Breast epithelium (tissue), 4 donors: ENCODE data around the gene SMAD7. TPM values are rescaled to one million over a fixed set of nuclear protein-coding genes. Genes with fewer than 3 reads are reported as not detected.

Experiments
- DNase-seq, 2 donors: peaks; one replicate each; pipeline ENCODE4 v3.0.0-alpha.2; 2019; ENCODE audit warnings: low spot score in 2 of 2
- H3K27ac ChIP-seq, 2 donors: fragments of 200-600 bp; sonication (generic) in 1 of 2; one replicate each; pipeline ENCODE4 v1.5.1; 2016 to 2019; ENCODE audit warnings: mild to moderate bottlenecking in 1 of 2
- H3K27me3 ChIP-seq, 2 donors: fragments of 200-600 bp; sonication (generic) in 1 of 2; one replicate each; pipeline versions ENCODE4 v1.5.1 to v1.6.0; 2017 to 2019; ENCODE audit warnings: control low read depth in 1 of 2, mild to moderate bottlenecking in 1 of 2
- H3K36me3 ChIP-seq: fragments of 200-600 bp; one replicate; pipeline ENCODE4 v1.5.1; 2019
- H3K4me1 ChIP-seq, 2 donors: fragments of 200-600 bp; sonication (generic); one replicate each; pipeline ENCODE4 v1.5.1; 2016 to 2019; ENCODE audit warnings: control low read depth in 1 of 2
- H3K4me3 ChIP-seq, 3 donors: fragments of 200-600 bp; sonication (generic); 1 replicate in 2 of 3; 2 replicates in 1 of 3; pipeline ENCODE4 v1.5.1; 2016 to 2019; ENCODE audit warnings: mild to moderate bottlenecking in 3 of 3, moderate library complexity in 2 of 3
- H3K9me3 ChIP-seq, 2 donors: fragments of 200-600 bp; sonication (generic) in 1 of 2; one replicate each; pipeline ENCODE4 v1.5.1; 2016 to 2019; ENCODE audit warnings: control low read depth in 1 of 2
- CTCF ChIP-seq, 3 donors: fragments of 450-650 bp; IDR thresholded peaks; one replicate each; pipeline ENCODE4 v1.5.1; 2016 to 2017; ENCODE audit warnings: antibody characterized with exemption in 3 of 3, mild to moderate bottlenecking in 3 of 3, moderate library complexity in 3 of 3
- POLR2A ChIP-seq: fragments of 450-650 bp; IDR thresholded peaks from one replicate; pipeline ENCODE4 v1.6.1; 2016; ENCODE audit warnings: antibody characterized with exemption, mild to moderate bottlenecking, moderate library complexity
- POLR2AphosphoS5 ChIP-seq, 3 donors: sonication (generic); formaldehyde crosslinking; IDR thresholded peaks; one replicate each; pipeline ENCODE4 v1.6.1; 2017; ENCODE audit warnings: antibody characterized with exemption in 3 of 3
- intact Hi-C: fragments of 100-400 bp; cut with DNase I; formaldehyde crosslinking; loops from one replicate; pipeline ENCODE4 v1.15.1; 2023; ENCODE audit warnings: low total_unique reads
- total RNA-seq, 3 donors: library from RNA; depleted of rRNA; stranded (reverse); fragments of >200 nt; gene quantifications; one replicate each; pipeline ENCODE4 v1.1.0, GENCODE V29; 2016

SMAD7 gene
- total RNA-seq, 3 donors from 2014 or later = 17.4 to 21.2 (median 20.6) TPM

GRCh38 chr18:48909721-48910120 lies 41.0 kb downstream of the SMAD7 start:
- no peak for DNase-seq
- intact Hi-C loops = no loop called here

GRCh38 chr18:48908916-48909315 lies 41.8 kb downstream of the SMAD7 start:
- no peak for DNase-seq
- Histone ChIP-seq H3K9me3 (peaks cover 5 to 9% of the 10 kb centered on the region in 2 donors), H3K4me1 (no peaks in the 10 kb centered on the region), H3K27me3 (no peaks in the 10 kb centered on the region), H3K36me3 (no peaks in the 10 kb centered on the region), H3K4me3 (no peak overlapping the region), H3K27ac (no peak overlapping the region)
- intact Hi-C loops = no loop called here
- TF ChIP-seq POLR2A (no peak), CTCF (IDR thresholded peaks at IDR 0.05) (no peak), POLR2AphosphoS5 (IDR thresholded peaks at IDR 0.05) (no peak)

More at GRCh38 chr18:48909721-48910120, 41.0 kb downstream of the SMAD7 start:
- no peak for TF ChIP-seq POLR2AphosphoS5 (IDR thresholded peaks at IDR 0.05)
- no peak for TF ChIP-seq POLR2A
- TF ChIP-seq CTCF (IDR thresholded peaks at IDR 0.05) = no peak
- H3K4me1 ChIP-seq = no peaks in the 10 kb centered on the region
- peaks cover 3 to 4% of the 10 kb centered on the region in 2 donors for H3K9me3 ChIP-seq
- no peak overlapping the region for H3K27ac ChIP-seq
- no peaks in the 10 kb centered on the region for H3K36me3 ChIP-seq
- no peaks in the 10 kb centered on the region for H3K27me3 ChIP-seq
- H3K4me3 ChIP-seq = no peak overlapping the region

GRCh38 chr18:48905513-48905912 lies 45.3 kb downstream of the SMAD7 start:
- no peak for TF ChIP-seq POLR2AphosphoS5 (IDR thresholded peaks at IDR 0.05)
- no peak for TF ChIP-seq POLR2A
- TF ChIP-seq CTCF (IDR thresholded peaks at IDR 0.05) = no peak
- DNase-seq = no peak
- no peak overlapping the region for H3K4me3 ChIP-seq
- peaks cover 0 to 8% of the 10 kb centered on the region in 2 donors for H3K4me1 ChIP-seq
- H3K27ac ChIP-seq = no peak overlapping the region
- no peaks in the 10 kb centered on the region for H3K27me3 ChIP-seq
- no peaks in the 10 kb centered on the region for H3K36me3 ChIP-seq
- intact Hi-C loops = no loop called here
- H3K9me3 ChIP-seq = peaks cover 5 to 9% of the 10 kb centered on the region in 2 donors

GRCh38 chr18:48904847-48905394 lies 45.8 kb downstream of the SMAD7 start:
- Histone ChIP-seq H3K9me3 (peaks cover 5 to 9% of the 10 kb centered on the region in 2 donors), H3K27ac (no peak overlapping the region), H3K4me1 (peaks cover 0 to 8% of the 10 kb centered on the region in 2 donors), H3K4me3 (no peak overlapping the region), H3K36me3 (no peaks in the 10 kb centered on the region), H3K27me3 (no peaks in the 10 kb centered on the region)
- no peak for DNase-seq
- no peak for TF ChIP-seq POLR2A
- no peak for TF ChIP-seq POLR2AphosphoS5 (IDR thresholded peaks at IDR 0.05)
- TF ChIP-seq CTCF (IDR thresholded peaks at IDR 0.05) = no peak
- intact Hi-C loops = no loop called here

- Histone ChIP-seq H3K27ac (no peak overlapping the region), H3K36me3 (no peaks in the 10 kb centered on the region), H3K4me3 (no peak overlapping the region), H3K9me3 (peaks cover 5 to 9% of the 10 kb centered on the region in 2 donors), H3K27me3 (no peaks in the 10 kb centered on the region), H3K4me1 (peaks cover 0 to 8% of the 10 kb centered on the region in 2 donors)
- intact Hi-C loops = no loop called here
- DNase-seq = no peak
- TF ChIP-seq CTCF (IDR thresholded peaks at IDR 0.05) = no peak
- no peak for TF ChIP-seq POLR2AphosphoS5 (IDR thresholded peaks at IDR 0.05)
- TF ChIP-seq POLR2A = no peak
These were observed 46.7 kb downstream of the SMAD7 start for GRCh38 chr18:48904091-48904490.
